ENCODE data around the gene MFAP4.

The MFAP4 gene

DNA sequence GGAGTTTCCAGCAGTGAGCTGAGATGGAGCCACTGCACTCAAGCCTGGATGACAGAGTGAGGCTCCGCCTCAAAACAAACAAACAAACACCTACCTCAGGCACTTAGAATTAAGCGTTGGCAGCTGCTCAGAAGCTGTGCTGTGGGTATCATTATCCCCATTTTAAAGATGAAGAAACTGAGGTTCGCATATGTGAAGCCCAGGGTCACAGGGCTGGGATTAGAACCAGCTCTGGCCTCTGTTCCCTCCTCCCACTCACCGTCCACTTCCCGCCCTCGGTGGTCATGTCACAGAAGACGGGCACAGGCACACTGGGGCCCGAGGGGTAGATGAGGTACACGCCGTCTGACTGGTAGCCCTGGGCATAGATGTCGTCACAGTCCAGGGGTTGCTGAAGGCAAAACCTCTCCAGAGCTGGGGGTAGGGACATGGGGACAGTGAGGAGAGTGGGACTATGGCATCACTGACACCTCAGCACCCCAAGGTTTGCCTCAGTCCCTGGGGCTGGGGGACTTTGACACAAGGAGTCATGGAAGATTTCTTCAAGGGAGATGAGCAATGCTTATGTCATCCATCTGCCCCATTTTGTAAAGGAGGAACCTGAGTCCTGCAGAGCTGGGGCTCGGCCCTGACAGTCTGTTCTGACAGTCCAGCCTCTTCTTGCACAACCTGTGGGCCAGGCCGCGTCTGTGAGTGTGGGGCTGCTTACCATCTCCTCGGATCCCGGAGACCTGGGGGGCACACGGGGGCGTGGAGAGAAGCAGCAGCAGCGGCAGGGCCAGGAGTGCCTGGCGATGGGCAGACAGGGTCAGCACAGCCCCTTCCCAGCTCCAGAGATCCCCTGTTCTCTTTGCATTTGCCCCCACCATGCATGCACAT, 700 bp downstream of the MFAP4 start:
- no peak for DNase-seq

DNA sequence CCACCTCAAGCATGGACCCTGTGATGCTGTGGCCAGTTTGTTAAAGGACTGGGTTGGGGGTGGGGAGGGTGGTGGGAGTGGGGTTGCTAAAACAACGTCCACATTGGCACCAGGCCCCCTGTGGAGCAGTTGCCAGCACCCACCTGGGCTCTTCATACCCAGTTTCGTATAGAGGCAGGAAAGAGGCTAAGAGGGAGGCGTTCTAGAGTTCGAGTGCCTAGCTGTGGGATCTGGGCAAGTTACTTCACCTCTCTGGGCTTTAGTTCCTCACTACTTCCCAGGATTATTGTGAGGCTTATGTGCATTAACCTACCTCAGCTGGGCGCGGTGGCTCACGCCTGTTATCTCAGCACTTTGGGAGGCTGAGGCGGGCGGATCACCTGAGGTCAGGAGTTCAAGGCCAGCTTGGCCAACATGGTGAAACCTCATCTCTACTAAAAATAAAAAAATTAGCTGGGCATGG, 1.4 kb downstream of the MFAP4 start:
- DNase-seq = no peak

DNA sequence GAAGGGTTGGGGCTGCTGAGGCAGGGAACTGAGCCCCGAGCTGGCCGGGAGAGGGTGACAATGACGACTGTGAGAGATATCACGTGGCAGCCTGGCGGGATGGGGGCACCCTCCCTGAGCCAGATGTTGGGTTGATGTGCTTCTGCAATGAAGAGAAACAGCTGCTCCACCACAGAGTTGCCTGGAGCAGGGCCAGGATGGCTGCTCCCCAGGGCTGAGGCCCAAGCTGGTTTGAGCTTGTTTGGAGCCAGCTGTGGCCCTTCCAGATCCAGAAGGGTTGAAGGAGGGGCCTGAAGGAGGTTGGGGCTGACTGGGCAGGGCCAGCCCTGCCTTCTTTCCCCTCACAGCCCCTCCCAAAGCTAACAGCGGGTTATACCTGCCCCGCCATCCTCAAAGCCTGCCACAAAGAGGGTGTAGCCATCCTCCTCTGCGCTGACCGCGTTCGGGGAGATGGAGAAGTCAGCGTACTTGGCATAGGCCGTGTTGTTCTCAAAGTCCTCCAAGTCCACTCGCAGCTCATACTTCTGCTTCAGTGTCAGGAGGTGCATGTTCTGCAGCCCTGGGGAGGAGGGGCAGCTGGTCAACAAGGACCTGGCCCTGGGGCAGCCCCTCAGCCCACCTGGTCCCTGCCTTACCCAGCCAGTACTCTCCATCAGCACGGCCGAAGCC, 2.1 kb downstream of the MFAP4 start:
- peak in 53 of 56 donors; percentile 35 to 94 (median 84) for DNase-seq

DNA sequence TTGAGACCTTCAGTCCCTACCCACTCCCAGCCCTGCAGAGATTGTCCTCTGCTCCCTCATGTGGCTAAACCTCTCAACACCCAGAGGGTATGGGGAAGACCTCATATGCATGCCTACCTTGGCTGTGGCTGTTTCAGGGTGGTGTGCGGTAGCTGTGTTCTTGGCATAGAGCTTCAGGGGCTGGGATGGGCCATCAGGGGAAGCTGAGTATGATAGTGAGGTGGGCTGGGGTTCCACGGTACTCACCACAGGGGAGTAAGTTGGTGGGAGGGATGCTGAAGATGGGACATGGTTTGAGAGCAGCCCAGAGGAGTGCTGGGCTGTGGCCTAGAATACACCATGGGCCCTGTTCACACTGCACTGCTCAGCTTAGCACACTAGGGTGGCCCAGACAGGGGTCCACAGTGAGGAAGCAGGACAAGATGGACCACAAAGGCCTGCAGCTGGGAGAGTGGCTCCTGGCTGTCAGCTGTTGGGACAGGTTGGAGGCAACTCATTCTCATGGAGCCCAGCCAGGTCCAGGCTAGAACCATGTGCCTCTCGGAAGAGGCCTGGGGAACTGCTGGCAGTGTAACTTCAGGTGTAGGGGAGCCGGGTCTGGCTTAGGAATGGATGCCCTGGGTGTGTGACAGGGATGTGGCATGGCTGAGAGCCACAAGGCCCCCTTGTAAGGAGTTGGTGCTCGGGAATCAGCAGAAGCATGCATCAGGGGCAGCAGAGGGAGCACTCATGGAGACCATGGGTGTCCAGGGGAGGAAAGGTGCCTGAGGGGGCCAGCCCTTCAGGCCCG, 3.1 kb downstream of the MFAP4 start:
- DNase-seq = peak in 1 of 56 donors; percentile 26

DNA sequence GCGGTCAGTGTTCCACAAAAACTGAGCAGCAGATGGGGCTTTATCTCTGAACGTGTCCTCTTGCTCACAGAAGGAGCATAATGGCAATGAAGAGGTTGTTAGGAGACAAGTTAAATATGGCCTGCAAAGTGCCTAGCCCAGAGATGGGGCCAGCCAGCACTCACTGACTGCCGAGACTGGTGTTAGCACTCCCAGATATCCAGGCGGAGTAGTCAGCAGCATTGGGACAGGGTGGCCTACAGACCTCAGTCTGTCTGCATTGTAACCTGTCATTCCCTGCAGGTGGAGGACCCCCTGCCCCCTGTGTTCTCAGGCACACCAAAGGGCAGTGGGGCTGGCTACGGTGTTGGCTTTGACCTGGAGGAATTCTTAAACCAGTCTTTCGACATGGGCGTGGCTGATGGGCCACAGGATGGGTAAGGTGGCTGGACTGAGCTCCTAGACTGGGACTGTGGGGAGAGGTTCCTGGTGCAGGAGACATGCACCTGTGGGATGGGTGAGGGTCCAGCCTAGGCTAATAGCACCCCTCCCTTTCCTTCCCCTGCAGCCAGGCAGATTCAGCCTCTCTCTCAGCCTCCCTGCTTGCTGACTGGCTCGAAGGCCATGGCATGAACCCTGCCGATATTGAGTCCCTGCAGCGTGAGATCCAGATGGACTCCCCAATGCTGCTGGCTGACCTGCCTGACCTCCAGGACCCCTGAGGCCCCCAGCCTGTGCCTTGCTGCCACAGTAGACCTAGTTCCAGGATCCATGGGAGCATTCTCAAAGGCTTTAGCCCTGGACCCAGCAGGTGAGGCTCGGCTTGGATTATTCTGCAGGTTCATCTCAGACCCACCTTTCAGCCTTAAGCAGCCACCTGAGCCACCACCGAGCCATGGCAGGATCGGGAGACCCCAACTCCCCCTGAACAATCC, 4.2 kb downstream of the MFAP4 start:
- DNase-seq = no peak

DNA sequence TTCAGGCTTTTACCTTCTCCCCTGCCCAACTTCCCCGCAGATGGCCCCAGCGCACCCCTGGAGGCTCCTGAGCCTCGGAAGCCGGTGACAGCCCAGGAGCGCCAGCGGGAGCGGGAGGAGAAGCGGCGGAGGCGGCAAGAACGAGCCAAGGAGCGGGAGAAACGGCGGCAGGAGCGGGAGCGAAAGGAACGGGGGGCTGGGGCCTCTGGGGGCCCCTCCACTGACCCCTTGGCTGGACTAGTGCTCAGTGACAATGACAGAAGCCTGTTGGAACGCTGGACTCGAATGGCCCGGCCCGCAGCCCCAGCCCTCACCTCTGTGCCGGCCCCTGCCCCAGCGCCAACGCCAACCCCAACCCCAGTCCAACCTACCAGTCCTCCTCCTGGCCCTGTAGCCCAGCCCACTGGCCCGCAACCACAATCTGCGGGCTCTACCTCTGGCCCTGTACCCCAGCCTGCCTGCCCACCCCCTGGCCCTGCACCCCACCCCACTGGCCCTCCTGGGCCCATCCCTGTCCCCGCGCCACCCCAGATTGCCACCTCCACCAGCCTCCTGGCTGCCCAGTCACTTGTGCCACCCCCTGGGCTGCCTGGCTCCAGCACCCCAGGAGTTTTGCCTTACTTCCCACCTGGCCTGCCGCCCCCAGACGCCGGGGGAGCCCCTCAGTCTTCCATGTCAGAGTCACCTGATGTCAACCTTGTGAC, 5.1 kb downstream of the MFAP4 start:
- DNase-seq = no peak

DNA sequence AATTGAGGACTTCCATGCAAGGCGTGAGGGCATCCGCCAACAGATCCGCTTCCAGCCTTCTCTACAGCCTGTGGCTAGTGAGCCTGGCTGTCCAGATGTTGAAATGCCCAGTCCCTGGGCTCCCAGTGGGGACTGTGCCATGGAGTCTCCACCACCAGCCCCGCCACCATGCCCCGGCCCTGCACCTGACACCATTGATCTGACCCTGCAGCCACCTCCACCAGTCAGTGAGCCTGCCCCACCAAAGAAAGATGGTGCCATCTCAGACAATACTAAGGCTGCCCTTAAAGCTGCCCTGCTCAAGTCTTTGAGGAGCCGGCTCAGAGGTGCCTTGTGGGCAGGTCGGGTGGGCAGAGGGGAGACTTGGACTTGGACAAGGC, 5.6 kb downstream of the MFAP4 start:
- DNase-seq = no peak

DNA sequence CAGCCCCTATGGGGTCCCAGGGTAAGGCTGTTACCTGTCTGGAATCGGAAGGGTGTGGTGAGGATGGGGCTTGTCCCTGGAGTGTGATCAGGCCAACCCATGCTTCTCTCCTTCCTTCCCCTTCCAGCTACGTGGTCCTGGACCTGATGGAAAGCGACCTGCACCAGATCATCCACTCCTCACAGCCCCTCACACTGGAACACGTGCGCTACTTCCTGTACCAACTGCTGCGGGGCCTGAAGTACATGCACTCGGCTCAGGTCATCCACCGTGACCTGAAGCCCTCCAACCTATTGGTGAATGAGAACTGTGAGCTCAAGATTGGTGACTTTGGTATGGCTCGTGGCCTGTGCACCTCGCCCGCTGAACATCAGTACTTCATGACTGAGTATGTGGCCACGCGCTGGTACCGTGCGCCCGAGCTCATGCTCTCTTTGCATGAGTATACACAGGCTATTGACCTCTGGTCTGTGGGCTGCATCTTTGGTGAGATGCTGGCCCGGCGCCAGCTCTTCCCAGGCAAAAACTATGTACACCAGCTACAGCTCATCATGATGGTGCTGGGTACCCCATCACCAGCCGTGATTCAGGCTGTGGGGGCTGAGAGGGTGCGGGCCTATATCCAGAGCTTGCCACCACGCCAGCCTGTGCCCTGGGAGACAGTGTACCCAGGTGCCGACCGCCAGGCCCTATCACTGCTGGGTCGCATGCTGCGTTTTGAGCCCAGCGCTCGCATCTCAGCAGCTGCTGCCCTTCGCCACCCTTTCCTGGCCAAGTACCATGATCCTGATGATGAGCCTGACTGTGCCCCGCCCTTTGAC, 6.3 kb downstream of the MFAP4 start:
- no peak for DNase-seq

DNA sequence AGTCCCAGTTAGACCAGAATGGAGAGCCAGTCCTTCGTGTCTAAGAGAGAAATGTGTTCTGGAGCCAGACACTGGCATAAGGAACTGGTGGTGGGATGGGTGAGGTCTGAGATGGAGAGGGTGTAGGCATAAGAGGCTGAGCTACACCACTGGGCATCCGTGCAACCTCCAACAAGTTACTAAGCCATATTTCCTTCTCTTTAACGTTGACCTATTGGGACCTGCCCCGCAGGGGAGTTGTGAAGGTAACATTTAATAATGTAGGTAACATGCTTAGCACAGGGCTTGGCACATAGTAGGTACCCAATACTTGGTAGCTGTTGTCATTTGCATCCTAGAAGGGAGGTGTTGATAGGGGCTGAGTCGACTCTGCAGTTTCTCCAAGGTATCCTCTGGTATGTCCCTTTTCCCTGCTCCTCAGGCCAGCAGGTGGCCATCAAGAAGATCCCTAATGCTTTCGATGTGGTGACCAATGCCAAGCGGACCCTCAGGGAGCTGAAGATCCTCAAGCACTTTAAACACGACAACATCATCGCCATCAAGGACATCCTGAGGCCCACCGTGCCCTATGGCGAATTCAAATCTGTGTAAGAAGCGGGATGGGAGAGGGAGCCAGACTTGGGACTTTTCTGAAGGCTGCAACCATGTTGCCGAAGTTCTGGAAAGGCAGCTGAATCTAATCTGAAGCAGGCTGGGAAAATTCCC, 7.5 kb downstream of the MFAP4 start:
- no peak for DNase-seq

DNA sequence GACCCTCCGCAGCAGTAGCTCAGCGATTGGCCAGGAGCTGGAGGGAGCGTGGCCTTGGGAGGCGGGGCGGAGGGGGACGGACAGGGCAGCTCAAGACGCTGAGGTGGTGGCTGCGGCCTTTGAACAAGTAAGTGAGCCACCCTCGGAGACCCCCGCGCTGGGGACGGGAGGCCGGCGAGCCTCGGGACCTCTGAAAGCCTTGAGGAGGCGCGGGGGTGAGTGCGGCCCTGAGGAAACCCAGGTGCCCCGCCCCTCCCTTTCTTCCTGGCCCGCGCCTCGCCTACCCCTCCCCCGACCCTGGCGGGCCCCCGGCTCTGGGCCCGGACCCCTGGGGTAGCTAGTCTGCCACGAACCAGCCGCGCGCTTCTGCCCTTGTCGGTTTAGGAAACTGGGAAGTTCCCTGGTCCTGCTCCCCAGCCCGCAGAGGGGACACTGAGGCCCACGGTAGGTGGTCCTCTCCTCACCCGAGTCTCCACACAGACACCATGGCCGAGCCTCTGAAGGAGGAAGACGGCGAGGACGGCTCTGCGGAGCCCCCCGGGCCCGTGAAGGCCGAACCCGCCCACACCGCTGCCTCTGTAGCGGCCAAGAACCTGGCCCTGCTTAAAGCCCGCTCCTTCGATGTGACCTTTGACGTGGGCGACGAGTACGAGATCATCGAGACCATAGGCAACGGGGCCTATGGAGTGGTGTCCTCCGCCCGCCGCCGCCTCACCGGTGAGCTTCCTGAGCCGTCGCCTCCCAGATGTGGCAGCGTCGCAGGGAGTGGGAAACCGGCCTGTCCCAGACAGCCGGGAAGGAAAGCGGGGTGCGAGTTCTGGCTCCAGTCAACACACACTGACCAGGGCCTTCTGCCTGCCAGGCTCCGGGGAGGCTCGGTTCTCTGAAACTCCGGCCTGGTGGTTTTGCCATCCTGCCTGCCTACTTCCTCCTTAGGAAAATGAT, 8.3 kb downstream of the MFAP4 start, which contains the start of gene MAPK7:
Gene MAPK7, plus strand, starts transcription at position 83 of the 945 bp plus-strand sequence. Its CDS starts 403 bp downstream, at position 486.
- peak in 1 of 56 donors; percentile 72 for DNase-seq

DNA sequence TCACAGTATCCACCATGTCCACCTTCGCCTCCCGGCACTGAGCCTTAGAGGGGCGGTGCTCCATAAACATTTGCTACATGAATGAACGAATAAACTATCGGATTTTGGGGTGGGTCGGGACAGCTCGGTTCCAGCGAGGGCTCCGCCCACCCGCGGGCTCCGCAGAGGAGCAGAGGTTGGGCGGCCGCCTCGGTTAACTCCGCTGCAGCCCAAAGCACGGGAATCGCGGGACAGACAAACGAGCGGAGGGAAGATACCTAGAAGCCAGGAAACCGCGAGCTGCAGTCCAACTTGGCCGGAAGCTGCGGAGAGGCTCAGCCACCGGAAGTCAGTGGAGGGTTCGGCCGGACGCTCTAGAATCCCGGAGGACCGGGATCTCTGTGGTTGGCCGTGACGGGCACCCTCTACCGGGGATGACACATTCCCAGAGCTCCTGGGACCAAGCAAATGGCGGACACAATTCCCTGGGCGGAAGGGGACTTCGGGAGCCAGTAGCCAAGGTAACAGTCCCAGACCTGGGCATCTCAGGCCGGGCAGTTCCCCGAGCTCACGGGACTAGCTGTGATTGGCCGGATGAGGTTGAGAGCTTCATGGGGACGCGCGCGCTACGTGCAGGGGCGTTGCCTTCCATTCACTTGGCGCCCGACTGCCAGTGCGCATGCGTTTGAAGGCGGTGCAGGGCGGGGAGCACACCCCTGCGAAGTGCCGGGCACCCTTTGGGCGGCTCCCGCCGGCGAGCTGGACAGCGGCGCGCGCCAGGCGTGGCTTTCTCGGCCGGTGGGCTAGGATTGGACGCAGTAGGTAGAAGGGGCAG, 9.2 kb downstream of the MFAP4 start:
- DNase-seq = peak; percentile 88 to 100 (median 98)

DNA sequence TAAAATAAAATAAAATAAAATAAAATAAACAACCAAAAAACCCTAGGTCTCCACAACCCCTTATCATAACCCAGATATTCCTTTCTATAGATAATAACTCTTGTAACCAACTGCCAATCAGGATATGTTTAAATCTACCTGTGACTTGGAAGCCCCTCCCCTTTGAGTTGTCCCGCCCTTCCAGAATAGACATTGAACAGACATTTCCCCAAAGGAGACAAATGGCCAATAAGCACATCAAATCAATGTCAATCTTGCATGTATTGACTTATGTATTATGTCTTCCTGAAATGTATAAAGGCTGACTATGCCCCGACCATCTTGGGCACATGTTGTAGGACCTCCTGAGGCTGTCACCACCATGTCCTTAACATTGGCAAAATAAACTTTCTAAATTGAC, 10.2 kb downstream of the MFAP4 start:
- DNase-seq = no peak

DNA sequence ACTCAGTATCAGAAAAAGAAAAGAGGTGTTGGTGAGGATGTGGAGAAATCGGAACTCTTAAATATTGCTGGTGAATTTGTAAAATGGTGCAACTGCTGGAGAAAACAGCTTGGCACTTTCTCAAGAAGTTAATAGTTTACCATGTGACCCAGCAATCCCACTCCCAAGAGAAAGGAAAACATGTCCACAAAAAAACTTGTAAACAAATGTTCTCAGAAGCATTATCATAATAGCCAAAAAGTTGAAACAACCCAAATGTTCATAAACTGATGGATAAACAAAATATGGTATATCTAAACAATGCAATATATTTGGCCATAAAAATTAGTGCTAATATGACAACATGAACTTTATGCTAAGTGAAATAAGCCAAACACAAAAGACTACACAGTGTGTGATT, 11.3 kb downstream of the MFAP4 start:
- DNase-seq = no peak

DNA sequence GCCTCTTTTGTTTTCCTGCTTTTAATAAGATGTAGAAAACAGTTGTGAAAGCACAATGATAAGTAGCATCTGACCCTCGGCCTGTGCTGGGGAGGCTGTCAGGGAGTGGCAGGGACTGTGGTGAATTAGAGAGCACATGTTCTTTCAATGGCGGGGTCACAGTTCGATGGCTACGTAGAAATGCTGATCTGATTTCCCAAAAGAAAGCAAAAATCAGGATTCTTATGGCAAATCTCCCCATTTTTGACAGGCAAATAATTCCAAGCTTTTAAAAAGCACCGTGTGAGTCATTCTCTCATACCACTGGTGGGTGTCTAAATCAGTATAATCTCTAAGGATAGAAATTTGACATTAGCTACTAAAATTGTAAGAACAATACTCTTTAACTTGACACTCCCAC, 12.9 kb downstream of the MFAP4 start:
- no peak for DNase-seq

DNA sequence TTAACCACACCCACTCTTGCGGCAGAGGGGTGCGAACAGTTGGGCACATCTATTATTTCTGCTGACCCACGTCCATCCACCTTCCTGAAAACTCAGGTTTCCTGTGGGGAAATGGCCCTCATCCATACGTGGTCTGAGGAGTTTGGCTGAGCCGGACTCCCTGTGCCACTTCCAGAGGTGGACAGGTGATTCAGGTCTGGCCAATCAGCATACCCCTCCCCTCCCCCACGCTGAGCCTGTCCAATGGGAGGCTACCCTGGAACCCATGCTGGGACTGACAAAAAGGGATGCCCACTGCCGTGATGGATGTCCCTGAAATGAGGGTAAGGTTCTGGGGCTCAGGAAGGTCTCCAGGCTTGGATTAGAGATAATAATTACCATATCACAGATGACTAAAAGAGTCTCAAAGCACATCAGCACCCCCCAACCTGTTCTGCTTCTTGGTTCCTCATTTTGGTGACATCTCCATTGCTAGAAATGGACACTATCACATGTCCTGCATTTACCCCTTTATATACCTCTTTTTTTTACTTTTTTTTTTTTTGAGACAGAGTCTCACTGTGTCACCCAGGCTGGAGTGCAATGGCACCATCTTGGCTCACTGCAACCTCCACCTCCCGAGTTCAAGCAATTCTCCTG, 14.0 kb downstream of the MFAP4 start:
- no peak for DNase-seq

DNA sequence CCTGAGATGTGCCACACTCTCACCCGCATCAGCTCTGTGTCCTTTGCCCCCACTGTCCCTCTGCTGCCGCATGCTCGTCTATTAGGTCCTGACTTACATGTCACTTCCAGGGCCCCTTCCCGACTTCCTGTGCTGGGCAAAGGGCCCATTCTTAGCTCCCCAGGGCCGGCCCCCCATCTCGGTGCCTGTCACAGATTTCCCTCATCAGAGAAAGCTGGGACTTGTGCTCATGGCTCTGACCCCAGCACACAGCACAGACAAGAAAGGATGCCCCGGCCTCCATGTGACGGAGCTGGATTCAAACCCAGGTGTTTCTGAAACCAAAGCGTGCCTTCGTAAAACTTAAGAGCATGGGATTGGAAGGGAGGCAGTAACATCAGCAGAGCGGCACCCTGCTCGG, 14.6 kb downstream of the MFAP4 start:
- DNase-seq = no peak
